ENCODE results near the gene ABO.
"Not testable (repeated sequence)": the region's sequence is repeated elsewhere in the genome, so short reads cannot be mapped to it uniquely, and the experiment has no call there.

Gene ABO

GRCh38 chr9:133207540-133208170 lies 67.3 kb downstream of the ABO start:
- Histone ChIP-seq H3K79me2 (ENCODE audit: control insufficient read depth, low read length) (no peaks in the 10 kb centered on the region), H3F3A (ENCODE audit: control insufficient read depth, insufficient read depth) (no peaks in the 10 kb centered on the region), H3K36me3 (ENCODE audit: control insufficient read depth, low read length) (no peaks in the 10 kb centered on the region), H3K27me3 (ENCODE audit: control insufficient read depth, low read length) (no peaks in the 10 kb centered on the region), H3K9me3 (ENCODE audit: control insufficient read depth, insufficient read depth, low read length) (peaks cover 8% of the 10 kb centered on the region; the same call in 1 of the 2 replicates), H3K4me3 (ENCODE audit: low read length) (no peak overlapping the region), H4K20me1 (ENCODE audit: control insufficient read depth, insufficient read depth, low read depth, low read length) (no peaks in the 10 kb centered on the region), H3K4me2 (ENCODE audit: low read length) (no peak overlapping the region), H3K4me1 (ENCODE audit: control insufficient read depth, low read length) (no peaks in the 10 kb centered on the region), H3K9me2 (replicated peaks; ENCODE audit: control insufficient read depth, low read length) (no peaks in the 10 kb centered on the region), H3K27ac (ENCODE audit: low read depth, low read length) (no peak overlapping the region)
- TF ChIP-seq, protein P1, sequence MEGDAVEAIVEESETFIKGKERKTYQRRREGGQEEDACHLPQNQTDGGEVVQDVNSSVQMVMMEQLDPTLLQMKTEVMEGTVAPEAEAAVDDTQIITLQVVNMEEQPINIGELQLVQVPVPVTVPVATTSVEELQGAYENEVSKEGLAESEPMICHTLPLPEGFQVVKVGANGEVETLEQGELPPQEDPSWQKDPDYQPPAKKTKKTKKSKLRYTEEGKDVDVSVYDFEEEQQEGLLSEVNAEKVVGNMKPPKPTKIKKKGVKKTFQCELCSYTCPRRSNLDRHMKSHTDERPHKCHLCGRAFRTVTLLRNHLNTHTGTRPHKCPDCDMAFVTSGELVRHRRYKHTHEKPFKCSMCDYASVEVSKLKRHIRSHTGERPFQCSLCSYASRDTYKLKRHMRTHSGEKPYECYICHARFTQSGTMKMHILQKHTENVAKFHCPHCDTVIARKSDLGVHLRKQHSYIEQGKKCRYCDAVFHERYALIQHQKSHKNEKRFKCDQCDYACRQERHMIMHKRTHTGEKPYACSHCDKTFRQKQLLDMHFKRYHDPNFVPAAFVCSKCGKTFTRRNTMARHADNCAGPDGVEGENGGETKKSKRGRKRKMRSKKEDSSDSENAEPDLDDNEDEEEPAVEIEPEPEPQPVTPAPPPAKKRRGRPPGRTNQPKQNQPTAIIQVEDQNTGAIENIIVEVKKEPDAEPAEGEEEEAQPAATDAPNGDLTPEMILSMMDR (IDR thresholded peaks at IDR 0.05; ENCODE audit: low read depth, low read length, poor library complexity, severe bottlenecking): no peak
- TF ChIP-seq EZH2phosphoT487 (IDR thresholded peaks at IDR 0.05; ENCODE audit: borderline replicate concordance, low read length): no peak

DNA sequence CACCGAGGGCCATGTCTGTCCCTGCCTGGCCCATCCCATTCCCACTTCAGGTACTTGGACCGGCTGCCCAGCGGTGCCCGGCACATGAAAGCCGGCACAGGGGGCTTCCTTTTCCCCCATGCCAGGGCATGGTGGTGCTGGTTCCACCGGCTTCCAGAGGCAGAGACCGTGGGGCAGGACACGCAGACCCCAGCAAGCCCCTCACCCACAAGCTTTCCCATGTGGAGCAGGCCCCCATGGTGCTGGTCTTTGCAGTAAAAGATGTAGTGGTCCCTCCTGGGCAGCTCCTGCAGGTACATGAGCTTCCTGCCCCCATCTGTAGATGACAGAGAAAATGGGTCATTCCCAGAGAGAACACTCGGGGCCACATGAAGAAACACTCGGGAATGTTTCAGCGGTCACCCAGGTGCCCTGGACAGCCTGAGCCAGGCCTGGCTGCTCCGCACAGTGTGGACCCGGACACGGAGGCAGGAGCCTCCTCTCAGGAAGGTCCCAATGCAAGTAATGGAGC lies 67.9 kb downstream of the ABO start:
- Histone ChIP-seq H3K27ac (ENCODE audit: low read depth, low read length) (no peak overlapping the region), H3K27me3 (ENCODE audit: control insufficient read depth, low read length) (no peaks in the 10 kb centered on the region), H4K20me1 (ENCODE audit: control insufficient read depth, insufficient read depth, low read depth, low read length) (no peaks in the 10 kb centered on the region), H3K4me2 (ENCODE audit: low read length) (no peak overlapping the region), H3F3A (ENCODE audit: control insufficient read depth, insufficient read depth) (no peaks in the 10 kb centered on the region), H3K9me3 (ENCODE audit: control insufficient read depth, insufficient read depth, low read length) (peaks cover 6% of the 10 kb centered on the region; the same call in 1 of the 2 replicates), H3K79me2 (ENCODE audit: control insufficient read depth, low read length) (no peaks in the 10 kb centered on the region), H3K4me1 (ENCODE audit: control insufficient read depth, low read length) (no peaks in the 10 kb centered on the region), H3K4me3 (ENCODE audit: low read length) (no peak overlapping the region), H3K9me2 (replicated peaks; ENCODE audit: control insufficient read depth, low read length) (no peaks in the 10 kb centered on the region), H3K36me3 (ENCODE audit: control insufficient read depth, low read length) (no peaks in the 10 kb centered on the region)
- TF ChIP-seq EZH2phosphoT487 (IDR thresholded peaks at IDR 0.05; ENCODE audit: borderline replicate concordance, low read length): no peak
- TF ChIP-seq, protein P1 (IDR thresholded peaks at IDR 0.05; ENCODE audit: low read depth, low read length, poor library complexity, severe bottlenecking): no peak

- no peaks in the 10 kb centered on the region for H3K4me1 ChIP-seq (ENCODE audit: control insufficient read depth, low read length)
- no peaks in the 10 kb centered on the region for H3K27me3 ChIP-seq (ENCODE audit: control insufficient read depth, low read length)
- H3K36me3 ChIP-seq (ENCODE audit: control insufficient read depth, low read length): no peaks in the 10 kb centered on the region
- H3K9me2 ChIP-seq (replicated peaks; ENCODE audit: control insufficient read depth, low read length): no peaks in the 10 kb centered on the region
- no peak overlapping the region for H3K27ac ChIP-seq (ENCODE audit: low read depth, low read length)
- H3F3A ChIP-seq (ENCODE audit: control insufficient read depth, insufficient read depth): no peaks in the 10 kb centered on the region
- H3K79me2 ChIP-seq (ENCODE audit: control insufficient read depth, low read length): no peaks in the 10 kb centered on the region
- TF ChIP-seq EZH2phosphoT487 (IDR thresholded peaks at IDR 0.05; ENCODE audit: borderline replicate concordance, low read length): no peak
- TF ChIP-seq, protein P1 (IDR thresholded peaks at IDR 0.05; ENCODE audit: low read depth, low read length, poor library complexity, severe bottlenecking): no peak
- H4K20me1 ChIP-seq (ENCODE audit: control insufficient read depth, insufficient read depth, low read depth, low read length): no peaks in the 10 kb centered on the region
- no peak overlapping the region for H3K4me3 ChIP-seq (ENCODE audit: low read length)
- no peak overlapping the region for H3K4me2 ChIP-seq (ENCODE audit: low read length)
- H3K9me3 ChIP-seq (ENCODE audit: control insufficient read depth, insufficient read depth, low read length): peaks cover 3% of the 10 kb centered on the region; the same call in 1 of the 2 replicates
These were observed 68.7 kb downstream of the ABO start for GRCh38 chr9:133205996-133206931.

- not testable (repeated sequence) for H3K4me1 ChIP-seq (ENCODE audit: control insufficient read depth, low read length); H3K79me2 ChIP-seq (ENCODE audit: control insufficient read depth, low read length)
These were observed 69.5 kb downstream of the ABO start for GRCh38 chr9:133205481-133205887.

More at GRCh38 chr9:133205481-133205887, 69.5 kb downstream of the ABO start:
- H4K20me1 ChIP-seq (ENCODE audit: control insufficient read depth, insufficient read depth, low read depth, low read length); H3K4me2 ChIP-seq (ENCODE audit: low read length); H3K9me2 ChIP-seq (replicated peaks; ENCODE audit: control insufficient read depth, low read length); H3K27me3 ChIP-seq (ENCODE audit: control insufficient read depth, low read length); H3K4me3 ChIP-seq (ENCODE audit: low read length); H3K36me3 ChIP-seq (ENCODE audit: control insufficient read depth, low read length); H3K27ac ChIP-seq (ENCODE audit: low read depth, low read length); H3F3A ChIP-seq (ENCODE audit: control insufficient read depth, insufficient read depth); H3K9me3 ChIP-seq (ENCODE audit: control insufficient read depth, insufficient read depth, low read length): not testable (repeated sequence)

Measured in DOHH2 (cell line).